Neutrophil (primary cell): ENCODE results near the gene ATPAF2.

ENCODE experiments used
- H3K27ac ChIP-seq: fragments of 200-600 bp; sonication (generic); 2 replicates; pipeline ENCODE4 v1.5.1; 2016; ENCODE audit warnings: mild to moderate bottlenecking, moderate library complexity
- H3K27me3 ChIP-seq: fragments of 200-600 bp; sonication (generic); 2 replicates; pipeline ENCODE4 v1.6.0; 2016; ENCODE audit warnings: mild to moderate bottlenecking
- H3K36me3 ChIP-seq: fragments of 200-600 bp; sonication (generic); 2 replicates; pipeline ENCODE4 v1.5.1; 2017
- H3K4me1 ChIP-seq, 2 experiments: fragments of 200-600 bp in 1 of 2; sonication (generic) in 1 of 2; 1 replicate in 1 of 2; 2 replicates in 1 of 2; pipeline versions ENCODE4 v1.5.1 to v1.6.1; 2013 to 2016; ENCODE audit warnings: low read depth in 1 of 2, low read length in 1 of 2, mild to moderate bottlenecking in 1 of 2, moderate library complexity in 1 of 2; ENCODE audit not compliant: control insufficient read depth in 1 of 2, insufficient read depth in 1 of 2
- H3K4me3 ChIP-seq, 2 experiments: fragments of 200-600 bp in 1 of 2; sonication (generic) in 1 of 2; 1 replicate in 1 of 2; 2 replicates in 1 of 2; pipeline ENCODE4 v1.5.1; 2013 to 2016; ENCODE audit warnings: low read depth in 1 of 2, low read length in 1 of 2, mild to moderate bottlenecking in 1 of 2, moderate library complexity in 1 of 2
- H3K9me3 ChIP-seq: fragments of 200-600 bp; sonication (generic); 2 replicates; pipeline ENCODE4 v1.5.1; 2016
- CTCF ChIP-seq: fragments of 200-600 bp; sonication (generic); IDR thresholded peaks from 2 replicates; pipeline ENCODE4 v1.5.1; 2016; ENCODE audit warnings: antibody characterized with exemption

Gene ATPAF2

GRCh38 chr17:17978481-17979424, 60.2 kb downstream of the ATPAF2 start:
- no peaks in the 10 kb centered on the region for H3K9me3 ChIP-seq
- no peaks in the 10 kb centered on the region for H3K27me3 ChIP-seq
- H3K4me1 ChIP-seq, result peaks cover 33 to 38% of the 10 kb centered on the region in 2 experiments
- H3K36me3 ChIP-seq, result no peaks in the 10 kb centered on the region
- peak overlapping the region in 1 of 2 experiments; percentile 7 for H3K4me3 ChIP-seq
- H3K27ac ChIP-seq, result peak overlapping the region; percentile 75
- TF ChIP-seq CTCF, result no peak

- Histone ChIP-seq H3K27me3 (no peaks in the 10 kb centered on the region), H3K27ac (peak overlapping the region; percentile 38), H3K4me3 (no peak overlapping the region), H3K9me3 (no peaks in the 10 kb centered on the region), H3K36me3 (no peaks in the 10 kb centered on the region), H3K4me1 (peaks cover 41 to 43% of the 10 kb centered on the region in 2 experiments)
- TF ChIP-seq CTCF, result no peak
Measured at GRCh38 chr17:17976931-17977570, 61.9 kb downstream of the ATPAF2 start.

DNA sequence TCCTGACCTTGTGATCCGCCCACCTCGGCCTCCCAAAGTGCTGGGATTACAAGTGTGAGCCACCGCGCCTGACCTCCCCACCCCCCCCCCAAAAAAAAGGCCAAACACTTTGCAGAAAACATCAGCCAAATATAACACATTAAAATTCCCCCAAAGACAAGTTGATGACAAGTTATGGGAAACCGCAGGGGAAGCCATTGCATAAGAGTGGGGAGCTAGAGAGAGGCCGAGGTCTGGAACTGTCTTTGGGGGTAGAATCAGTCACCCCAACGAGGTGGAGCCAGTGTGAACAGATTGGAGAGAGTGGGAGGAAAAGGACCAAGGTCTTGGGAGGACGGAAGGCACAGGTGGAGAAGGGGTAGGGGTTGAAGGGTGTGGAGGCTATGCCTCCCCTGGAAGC, 63.5 kb downstream of the ATPAF2 start:
- peaks cover 52 to 55% of the 10 kb centered on the region in 2 experiments for H3K4me1 ChIP-seq
- no peaks in the 10 kb centered on the region for H3K36me3 ChIP-seq
- H3K4me3 ChIP-seq, result no peak overlapping the region
- H3K9me3 ChIP-seq, result no peaks in the 10 kb centered on the region
- no peaks in the 10 kb centered on the region for H3K27me3 ChIP-seq
- peak overlapping the region; percentile 71 for H3K27ac ChIP-seq
- no peak for TF ChIP-seq CTCF

- peak overlapping the region; percentile 94 for H3K27ac ChIP-seq
- no peaks in the 10 kb centered on the region for H3K36me3 ChIP-seq
- H3K9me3 ChIP-seq, result no peaks in the 10 kb centered on the region
- no peaks in the 10 kb centered on the region for H3K27me3 ChIP-seq
- TF ChIP-seq CTCF, result no peak
- H3K4me3 ChIP-seq, result peak overlapping the region; percentile 41 to 47
- H3K4me1 ChIP-seq, result peaks cover 37 to 39% of the 10 kb centered on the region in 2 experiments
Measured at GRCh38 chr17:17972952-17973254, 66.1 kb downstream of the ATPAF2 start.

DNA sequence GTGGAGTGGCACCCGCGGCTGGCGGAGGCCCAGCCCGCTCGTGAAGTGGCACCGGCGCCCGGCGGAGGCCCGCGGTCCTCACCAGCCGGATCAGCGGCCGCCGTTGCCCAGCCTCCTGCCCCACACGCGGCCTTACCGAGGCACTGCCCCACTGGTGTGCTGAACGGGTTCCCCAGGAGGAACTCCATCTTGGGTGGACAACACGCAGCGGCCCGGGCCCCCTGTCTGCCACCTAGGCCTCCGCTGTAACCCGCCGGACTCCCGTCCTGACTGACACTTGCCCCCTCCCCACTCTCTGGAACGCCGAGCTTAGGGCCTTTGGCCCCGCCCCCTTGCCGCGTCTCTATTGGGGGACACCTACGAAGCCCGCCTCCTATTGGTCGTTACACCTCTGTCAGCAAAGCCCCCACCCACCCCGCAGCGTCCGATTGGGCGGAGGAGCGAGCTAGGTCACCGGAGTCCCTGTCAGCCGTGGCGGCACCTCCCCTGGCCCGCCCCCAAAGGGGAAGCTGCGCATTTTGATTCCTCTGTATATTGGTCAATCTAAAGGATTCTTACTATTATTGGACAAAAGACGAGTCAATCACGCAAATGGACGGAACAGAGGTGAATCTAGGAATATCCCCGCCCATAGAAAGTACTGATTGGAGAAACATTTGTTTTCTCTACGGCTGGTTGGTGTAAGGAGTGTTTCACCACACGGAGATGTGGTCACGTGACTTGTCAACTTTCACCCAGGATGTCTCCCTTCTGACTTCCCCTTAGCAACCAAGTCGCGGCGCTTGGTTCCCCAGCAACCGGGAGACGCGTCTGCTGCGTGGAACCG, 66.6 kb downstream of the ATPAF2 start, which contains the start of the genes DRC3 and TOM1L2:
DRC3 (plus strand) TSS at position 737 of the 826 bp plus-strand sequence. CDS start 4,737 bp downstream, outside the sequence.
TOM1L2 (minus strand) TSS at position 275 of the 826 bp plus-strand sequence; CDS start at position 188, 87 bp downstream.
- Histone ChIP-seq H3K36me3 (no peaks in the 10 kb centered on the region), H3K27me3 (no peaks in the 10 kb centered on the region), H3K27ac (peak within 1 kb of the TSS; percentile 94), H3K4me3 (peak within 1 kb of the TSS; percentile 75 to 97), H3K9me3 (no peaks in the 10 kb centered on the region), H3K4me1 (peaks cover 37 to 39% of the 10 kb centered on the region in 2 experiments)
- TF ChIP-seq CTCF, result no peak
